Measurements from ENCODE around the gene SSU72. TPM values are rescaled to one million over a fixed set of nuclear protein-coding genes. Genes with fewer than 3 reads are reported as not detected.

SSU72 gene
- total RNA-seq, 1 donor from 2014 or later, result 117 TPM

DNA sequence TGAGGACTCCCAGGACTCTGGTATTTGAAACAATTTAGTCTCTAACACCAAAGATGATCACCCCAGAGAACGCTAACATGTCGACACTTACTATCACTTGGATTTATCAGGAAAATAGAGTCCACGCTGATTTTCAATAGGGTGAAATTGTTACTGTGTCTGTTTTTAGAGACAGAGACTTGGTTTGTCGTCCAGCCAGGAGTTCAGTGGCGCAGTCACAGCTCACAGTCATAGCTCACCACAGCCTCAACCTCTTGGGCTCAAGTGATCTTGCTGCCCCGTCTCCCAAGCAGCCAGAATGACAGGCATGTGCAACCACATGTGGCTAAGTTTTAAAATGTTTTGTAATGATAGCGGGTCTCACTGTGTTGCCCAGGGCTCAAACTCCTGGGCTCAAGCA is 5.3 kb downstream of the SSU72 start:
- no peak for DNase-seq (ENCODE audit: extremely low spot score, unreplicated experiment)
- Mint-ChIP-seq H3K4me1 (ENCODE audit: unreplicated experiment) (peaks cover 33% of the 10 kb centered on the region), H3K27ac (ENCODE audit: unreplicated experiment) (no peak overlapping the region), H3K36me3 (ENCODE audit: unreplicated experiment) (peaks cover 16% of the 10 kb centered on the region), H3K9me3 (ENCODE audit: unreplicated experiment) (no peaks in the 10 kb centered on the region), H3K4me3 (ENCODE audit: unreplicated experiment) (no peak overlapping the region), H3K27me3 (ENCODE audit: unreplicated experiment) (no peaks in the 10 kb centered on the region)
- TF ChIP-seq, protein P1, sequence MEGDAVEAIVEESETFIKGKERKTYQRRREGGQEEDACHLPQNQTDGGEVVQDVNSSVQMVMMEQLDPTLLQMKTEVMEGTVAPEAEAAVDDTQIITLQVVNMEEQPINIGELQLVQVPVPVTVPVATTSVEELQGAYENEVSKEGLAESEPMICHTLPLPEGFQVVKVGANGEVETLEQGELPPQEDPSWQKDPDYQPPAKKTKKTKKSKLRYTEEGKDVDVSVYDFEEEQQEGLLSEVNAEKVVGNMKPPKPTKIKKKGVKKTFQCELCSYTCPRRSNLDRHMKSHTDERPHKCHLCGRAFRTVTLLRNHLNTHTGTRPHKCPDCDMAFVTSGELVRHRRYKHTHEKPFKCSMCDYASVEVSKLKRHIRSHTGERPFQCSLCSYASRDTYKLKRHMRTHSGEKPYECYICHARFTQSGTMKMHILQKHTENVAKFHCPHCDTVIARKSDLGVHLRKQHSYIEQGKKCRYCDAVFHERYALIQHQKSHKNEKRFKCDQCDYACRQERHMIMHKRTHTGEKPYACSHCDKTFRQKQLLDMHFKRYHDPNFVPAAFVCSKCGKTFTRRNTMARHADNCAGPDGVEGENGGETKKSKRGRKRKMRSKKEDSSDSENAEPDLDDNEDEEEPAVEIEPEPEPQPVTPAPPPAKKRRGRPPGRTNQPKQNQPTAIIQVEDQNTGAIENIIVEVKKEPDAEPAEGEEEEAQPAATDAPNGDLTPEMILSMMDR (IDR thresholded peaks at IDR 0.05), result no peak

GRCh38 chr1:1567891-1568291 is 6.8 kb downstream of the SSU72 start:
- H3K4me3 Mint-ChIP-seq (ENCODE audit: unreplicated experiment), result no peak overlapping the region

DNA sequence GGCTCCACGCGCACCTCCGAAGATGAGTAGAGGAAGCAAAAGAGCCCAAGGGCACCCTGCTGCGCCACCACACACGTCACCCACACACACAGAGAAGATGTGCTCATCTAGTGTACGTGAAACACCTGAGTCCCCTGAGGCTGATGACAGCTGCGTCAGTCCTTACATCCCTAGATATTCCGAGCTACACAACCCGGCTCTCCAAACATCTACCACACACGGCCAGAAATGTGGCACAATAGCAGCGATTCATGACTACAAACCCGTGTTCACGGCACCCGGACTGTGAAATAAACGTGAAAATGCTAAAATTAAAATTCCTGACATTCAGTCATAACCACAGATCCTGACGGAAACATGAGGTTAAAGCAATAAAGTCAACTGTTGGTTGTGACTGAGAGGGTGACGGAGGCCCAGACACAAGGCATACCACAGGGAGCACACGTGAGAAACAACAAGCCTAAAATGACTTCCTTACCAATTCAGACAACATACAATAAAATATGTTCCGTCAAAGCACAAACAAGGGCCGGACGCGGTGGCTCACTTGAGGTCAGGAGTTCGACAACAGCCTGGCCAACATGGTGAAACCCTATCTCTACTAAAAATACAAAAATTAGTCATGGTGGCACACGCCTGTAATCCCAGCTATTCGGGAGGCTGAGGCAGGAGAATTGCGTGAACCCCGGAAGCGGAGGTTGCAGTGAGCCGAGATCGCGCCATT is 7.3 kb downstream of the SSU72 start:
- Mint-ChIP-seq H3K27me3 (ENCODE audit: unreplicated experiment) (no peaks in the 10 kb centered on the region), H3K9me3 (ENCODE audit: unreplicated experiment) (no peaks in the 10 kb centered on the region), H3K4me3 (ENCODE audit: unreplicated experiment) (no peak overlapping the region), H3K4me1 (ENCODE audit: unreplicated experiment) (peaks cover 20% of the 10 kb centered on the region), H3K27ac (ENCODE audit: unreplicated experiment) (no peak overlapping the region), H3K36me3 (ENCODE audit: unreplicated experiment) (peaks cover 25% of the 10 kb centered on the region)
- TF ChIP-seq, protein P1 (IDR thresholded peaks at IDR 0.05), result no peak
- no peak for DNase-seq (ENCODE audit: extremely low spot score, unreplicated experiment)

More at GRCh38 chr1:1567891-1568291, 6.8 kb downstream of the SSU72 start:
- TF ChIP-seq, protein P1 (IDR thresholded peaks at IDR 0.05), result no peak
- no peak for DNase-seq (ENCODE audit: extremely low spot score, unreplicated experiment)
- peaks cover 24% of the 10 kb centered on the region for H3K36me3 Mint-ChIP-seq (ENCODE audit: unreplicated experiment)
- H3K27ac Mint-ChIP-seq (ENCODE audit: unreplicated experiment), result no peak overlapping the region
- H3K27me3 Mint-ChIP-seq (ENCODE audit: unreplicated experiment), result no peaks in the 10 kb centered on the region
- H3K4me1 Mint-ChIP-seq (ENCODE audit: unreplicated experiment), result peaks cover 24% of the 10 kb centered on the region
- no peaks in the 10 kb centered on the region for H3K9me3 Mint-ChIP-seq (ENCODE audit: unreplicated experiment)

- peaks cover 14% of the 10 kb centered on the region for H3K4me1 Mint-ChIP-seq (ENCODE audit: unreplicated experiment)
Measured at GRCh38 chr1:1565340-1565739, 9.3 kb downstream of the SSU72 start.

DNA sequence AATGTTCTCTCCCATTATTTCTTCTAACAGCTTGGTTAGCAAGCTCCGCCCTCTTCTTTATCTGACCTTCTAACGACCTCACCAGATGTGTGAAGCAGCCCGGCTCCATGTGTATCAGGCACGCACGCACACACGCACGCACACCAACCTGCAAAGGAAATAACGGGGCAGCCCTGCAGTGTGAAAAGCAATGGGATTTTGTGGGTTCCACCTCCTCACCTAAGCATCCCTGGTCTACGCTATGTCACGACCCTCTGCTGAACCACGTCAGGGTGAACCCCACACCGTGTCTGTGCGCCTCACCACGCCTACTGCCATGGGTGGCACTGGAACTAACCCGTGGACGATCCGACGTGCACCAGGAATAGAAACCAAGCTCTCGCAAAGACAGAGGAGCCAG is 10.4 kb downstream of the SSU72 start:
- H3K27ac Mint-ChIP-seq (ENCODE audit: unreplicated experiment), result no peak overlapping the region
- H3K27me3 Mint-ChIP-seq (ENCODE audit: unreplicated experiment), result no peaks in the 10 kb centered on the region
- no peaks in the 10 kb centered on the region for H3K9me3 Mint-ChIP-seq (ENCODE audit: unreplicated experiment)
- H3K36me3 Mint-ChIP-seq (ENCODE audit: unreplicated experiment), result peaks cover 31% of the 10 kb centered on the region
- DNase-seq (ENCODE audit: extremely low spot score, unreplicated experiment), result no peak
- H3K4me1 Mint-ChIP-seq (ENCODE audit: unreplicated experiment), result peaks cover 12% of the 10 kb centered on the region
- TF ChIP-seq, protein P1 (IDR thresholded peaks at IDR 0.05), result no peak
- H3K4me3 Mint-ChIP-seq (ENCODE audit: unreplicated experiment), result no peak overlapping the region

More at GRCh38 chr1:1565340-1565739, 9.3 kb downstream of the SSU72 start:
- no peaks in the 10 kb centered on the region for H3K27me3 Mint-ChIP-seq (ENCODE audit: unreplicated experiment)
- H3K4me3 Mint-ChIP-seq (ENCODE audit: unreplicated experiment), result no peak overlapping the region
- DNase-seq (ENCODE audit: extremely low spot score, unreplicated experiment), result no peak
- peaks cover 33% of the 10 kb centered on the region for H3K36me3 Mint-ChIP-seq (ENCODE audit: unreplicated experiment)
- TF ChIP-seq, protein P1 (IDR thresholded peaks at IDR 0.05), result no peak
- H3K27ac Mint-ChIP-seq (ENCODE audit: unreplicated experiment), result no peak overlapping the region
- no peaks in the 10 kb centered on the region for H3K9me3 Mint-ChIP-seq (ENCODE audit: unreplicated experiment)
